Measurements from ENCODE around the gene RBBP4.

RBBP4 gene

DNA sequence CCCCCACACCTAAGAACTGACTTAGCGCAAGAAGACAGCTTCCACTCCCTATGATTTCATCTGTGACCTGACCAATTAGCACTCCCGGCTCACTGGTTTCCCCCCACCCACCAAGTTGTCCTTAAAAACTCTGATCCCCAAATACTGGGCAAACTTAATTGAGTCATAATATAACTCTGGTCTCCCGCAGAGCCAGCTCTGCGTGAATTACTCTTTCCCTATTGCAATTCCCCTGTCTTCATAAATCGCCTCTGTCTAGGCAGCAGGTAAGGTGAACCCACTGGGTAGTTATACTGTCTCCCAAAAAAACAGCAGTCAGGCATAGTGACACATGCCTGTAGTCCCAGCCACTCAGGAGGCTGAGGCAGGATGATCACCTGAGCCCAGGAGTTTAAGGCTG lies 37.5 kb upstream of the RBBP4 start:
- no peak overlapping the region for H3K4me3 ChIP-seq
- no peak for DNase-seq (ENCODE audit: low spot score)
- TF ChIP-seq, protein P1, sequence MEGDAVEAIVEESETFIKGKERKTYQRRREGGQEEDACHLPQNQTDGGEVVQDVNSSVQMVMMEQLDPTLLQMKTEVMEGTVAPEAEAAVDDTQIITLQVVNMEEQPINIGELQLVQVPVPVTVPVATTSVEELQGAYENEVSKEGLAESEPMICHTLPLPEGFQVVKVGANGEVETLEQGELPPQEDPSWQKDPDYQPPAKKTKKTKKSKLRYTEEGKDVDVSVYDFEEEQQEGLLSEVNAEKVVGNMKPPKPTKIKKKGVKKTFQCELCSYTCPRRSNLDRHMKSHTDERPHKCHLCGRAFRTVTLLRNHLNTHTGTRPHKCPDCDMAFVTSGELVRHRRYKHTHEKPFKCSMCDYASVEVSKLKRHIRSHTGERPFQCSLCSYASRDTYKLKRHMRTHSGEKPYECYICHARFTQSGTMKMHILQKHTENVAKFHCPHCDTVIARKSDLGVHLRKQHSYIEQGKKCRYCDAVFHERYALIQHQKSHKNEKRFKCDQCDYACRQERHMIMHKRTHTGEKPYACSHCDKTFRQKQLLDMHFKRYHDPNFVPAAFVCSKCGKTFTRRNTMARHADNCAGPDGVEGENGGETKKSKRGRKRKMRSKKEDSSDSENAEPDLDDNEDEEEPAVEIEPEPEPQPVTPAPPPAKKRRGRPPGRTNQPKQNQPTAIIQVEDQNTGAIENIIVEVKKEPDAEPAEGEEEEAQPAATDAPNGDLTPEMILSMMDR (IDR thresholded peaks at IDR 0.05) = no peak
- no peak overlapping the region for H3K27ac ChIP-seq

DNA sequence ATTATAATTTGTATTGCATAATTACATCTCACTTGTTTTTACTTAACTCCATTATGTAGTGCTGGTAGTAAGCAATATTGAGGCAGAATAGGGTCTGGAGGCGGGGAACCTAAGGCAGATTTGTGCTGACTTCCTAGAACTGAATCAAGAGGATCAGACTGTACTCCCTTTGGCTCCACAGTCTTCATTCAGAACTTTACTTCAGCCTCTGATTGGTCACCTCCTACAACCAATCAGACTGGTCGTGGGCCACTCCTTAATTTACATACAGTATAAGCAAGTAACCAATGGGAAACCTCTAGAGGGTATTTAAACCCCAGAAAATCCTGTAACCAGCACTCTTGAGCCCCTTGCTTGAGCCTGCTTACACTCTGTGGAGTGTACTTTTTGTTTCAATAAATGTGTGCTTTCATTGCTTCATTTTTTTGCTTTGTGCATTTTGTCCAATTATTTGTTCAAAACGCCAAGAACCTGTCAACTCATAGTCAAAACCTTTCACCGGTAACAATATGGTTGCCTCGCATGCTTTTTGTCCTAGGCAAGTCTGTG lies 32.3 kb upstream of the RBBP4 start:
- Histone ChIP-seq H3K4me3 (no peak overlapping the region), H3K27ac (no peak overlapping the region)
- no peak for DNase-seq (ENCODE audit: low spot score)
- TF ChIP-seq, protein P1 (IDR thresholded peaks at IDR 0.05) = no peak

GRCh38 chr1:32619701-32620485 lies 31.1 kb upstream of the RBBP4 start:
- Histone ChIP-seq H3K4me3 (no peak overlapping the region), H3K27ac (no peak overlapping the region)
- TF ChIP-seq, protein P1 (IDR thresholded peaks at IDR 0.05) = no peak
- DNase-seq (ENCODE audit: low spot score) = no peak

GRCh38 chr1:32622205-32622604 lies 28.8 kb upstream of the RBBP4 start:
- no peak overlapping the region for H3K27ac ChIP-seq
- no peak overlapping the region for H3K4me3 ChIP-seq
- TF ChIP-seq, protein P1 (IDR thresholded peaks at IDR 0.05) = no peak
- DNase-seq (ENCODE audit: low spot score) = no peak

DNA sequence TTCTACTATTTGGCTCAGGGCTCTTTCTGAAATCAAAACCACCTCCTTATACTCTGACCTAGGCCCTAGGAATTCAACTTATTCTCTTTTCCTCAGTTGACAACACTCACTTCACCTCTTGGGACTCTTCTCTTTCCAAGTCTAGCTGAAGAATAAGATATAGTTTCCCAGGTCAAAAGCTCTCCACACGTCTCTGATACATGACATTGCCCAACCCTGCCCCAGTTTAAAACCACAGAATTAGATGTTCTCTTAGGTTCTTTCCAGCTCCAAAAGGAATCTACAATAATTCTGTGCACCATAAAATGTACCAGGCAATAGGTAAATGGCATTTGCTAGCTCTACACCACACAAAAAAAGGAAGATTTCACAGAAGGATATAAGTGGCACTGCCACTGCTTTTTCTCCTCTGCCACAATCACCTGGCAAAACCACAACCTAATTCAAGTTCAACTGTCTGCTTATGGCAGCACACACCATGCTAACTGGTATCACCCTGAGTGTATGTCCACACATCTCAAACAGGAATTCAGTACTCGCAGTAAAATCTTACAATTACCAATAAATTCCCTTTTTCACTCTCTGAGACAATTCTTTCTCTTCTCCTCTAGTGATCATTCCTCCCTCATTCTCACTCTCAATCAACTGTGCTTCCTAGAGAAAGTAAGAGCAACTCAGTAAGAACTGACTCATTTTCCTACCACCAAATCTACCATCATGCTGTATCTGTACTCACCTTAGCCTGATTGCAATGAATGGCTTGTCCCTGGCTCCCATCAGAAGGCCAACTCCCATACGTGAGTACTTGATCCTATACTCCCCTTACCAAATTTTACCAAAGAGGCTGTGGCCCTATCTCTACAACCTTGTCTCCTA lies 28.0 kb upstream of the RBBP4 start:
- Histone ChIP-seq H3K27ac (no peak overlapping the region), H3K4me3 (no peak overlapping the region)
- TF ChIP-seq, protein P1 (IDR thresholded peaks at IDR 0.05) = no peak
- DNase-seq (ENCODE audit: low spot score) = no peak

GRCh38 chr1:32623775-32624174 lies 27.2 kb upstream of the RBBP4 start:
- DNase-seq (ENCODE audit: low spot score) = no peak
- Histone ChIP-seq H3K27ac (no peak overlapping the region), H3K4me3 (no peak overlapping the region)
- TF ChIP-seq, protein P1 (IDR thresholded peaks at IDR 0.05) = no peak

Measured in coronary artery (tissue), 2 donors.